Endothelial cell of umbilical vein (primary cell): Measurements from ENCODE around the gene PIM3.

ENCODE experiments used
- CTCF ChIP-seq, 2 donors: IDR thresholded peaks; 1 replicate in 1 of 2; 2 replicates in 1 of 2; pipeline ENCODE4 v1.5.1; 2011; ENCODE audit warnings: low read length in 2 of 2, mild to moderate bottlenecking in 2 of 2, moderate library complexity in 2 of 2, control low read depth in 1 of 2, inconsistent platforms in 1 of 2, low read depth in 1 of 2; ENCODE audit not compliant: insufficient read depth in 1 of 2; ENCODE audit errors: extremely low read depth in 1 of 2
- POLR2A ChIP-seq: IDR thresholded peaks from 2 replicates; pipeline ENCODE4 v1.6.1; 2012; ENCODE audit warnings: low read depth, mild to moderate bottlenecking, control low read depth, low read length
- POLR2AphosphoS5 ChIP-seq: IDR thresholded peaks from 2 replicates; pipeline ENCODE4 v1.6.1; 2012; ENCODE audit warnings: low read depth, mild to moderate bottlenecking, control low read depth, low read length, moderate library complexity; ENCODE audit not compliant: insufficient read depth

GRCh38 chr22:49967706-49968208 is 7.2 kb downstream of the PIM3 start:
- no peak for TF ChIP-seq CTCF (IDR thresholded peaks at IDR 0.05; ENCODE audit: extremely low read depth in 1 of 2, insufficient read depth in 1 of 2, low read depth in 1 of 2, low read length in 2 of 2)
- TF ChIP-seq POLR2AphosphoS5, result no peak
- no peak for TF ChIP-seq POLR2A
